GM18873 (cell line): ENCODE data around the gene NOVA2.
A peak's percentile ranks its signal among the peaks of the same experiment; 100 is the strongest.

Experiments used
- ATAC-seq: cut with Tn5 transposase; IDR thresholded peaks from one replicate; pipeline ENCODE4 v1.9.1; 2021; ENCODE audit warnings: mild to moderate bottlenecking, moderate library complexity, moderate number of reproducible peaks; ENCODE audit not compliant: unreplicated experiment, low FRiP score

Gene NOVA2

DNA sequence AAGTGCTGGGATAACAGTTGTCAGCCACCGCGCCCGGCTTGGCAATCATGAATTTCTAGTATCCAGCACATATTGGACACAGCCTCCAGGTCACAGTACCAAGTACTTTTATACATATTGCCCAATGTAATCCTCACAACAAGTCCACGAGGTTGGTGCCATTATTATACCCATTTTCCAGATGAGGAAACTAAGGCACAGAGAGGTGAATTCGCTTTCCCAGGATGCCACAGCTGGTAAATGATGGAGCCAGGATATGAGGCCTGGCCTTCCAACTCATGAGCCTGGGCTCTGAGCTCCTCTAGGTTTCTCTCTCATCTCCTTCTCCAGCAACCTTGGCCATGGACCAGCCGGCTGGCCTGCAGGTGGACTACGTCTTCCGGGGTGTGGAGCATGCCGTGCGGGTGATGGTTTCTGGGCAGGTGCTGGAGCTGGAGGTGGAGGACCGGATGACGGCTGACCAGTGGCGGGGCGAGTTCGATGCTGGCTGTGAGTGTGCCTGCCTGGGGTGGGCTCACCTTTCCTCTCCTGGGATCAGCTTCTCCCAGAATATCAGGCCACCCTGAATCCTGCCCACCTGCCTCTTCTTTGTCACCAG lies 29.1 kb upstream of the NOVA2 start:
- no peak for ATAC-seq

DNA sequence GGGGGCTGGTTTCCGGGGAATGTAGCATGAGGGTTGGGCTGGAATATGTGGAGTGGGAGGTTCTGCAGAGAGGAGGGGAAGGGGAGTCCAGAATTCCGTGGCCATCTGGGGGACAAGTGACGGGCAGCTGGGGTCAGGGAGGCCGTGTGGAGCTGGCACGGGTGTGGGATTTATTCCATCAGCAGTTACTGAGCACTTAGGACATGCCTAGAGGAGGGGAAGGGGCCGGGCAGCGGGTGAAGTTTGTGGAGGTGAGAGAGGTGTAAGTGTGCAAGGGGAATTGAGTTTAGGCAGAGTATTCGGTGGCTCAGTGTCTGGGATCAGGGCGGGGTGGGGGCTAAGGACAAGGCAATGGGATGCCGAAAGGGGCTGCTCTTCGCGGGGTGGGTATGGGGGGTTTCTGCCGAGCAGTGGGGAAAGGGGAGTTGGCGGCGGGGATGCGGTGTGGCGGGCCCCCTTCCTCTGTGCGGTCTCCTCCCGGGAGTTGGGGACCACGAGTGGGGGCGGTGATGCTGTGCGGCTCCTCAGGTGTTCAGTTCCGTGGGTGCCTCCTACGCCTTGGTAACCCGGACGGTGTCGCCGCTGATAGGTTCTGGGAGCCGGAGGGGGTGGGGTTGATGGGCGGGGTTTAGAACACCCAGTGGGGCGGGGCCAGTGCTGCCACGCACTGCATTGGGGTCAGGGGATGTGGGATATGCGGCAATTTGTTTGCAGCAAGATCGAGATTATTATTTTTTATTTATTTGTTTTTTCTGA lies 27.0 kb upstream of the NOVA2 start:
- no peak for ATAC-seq

DNA sequence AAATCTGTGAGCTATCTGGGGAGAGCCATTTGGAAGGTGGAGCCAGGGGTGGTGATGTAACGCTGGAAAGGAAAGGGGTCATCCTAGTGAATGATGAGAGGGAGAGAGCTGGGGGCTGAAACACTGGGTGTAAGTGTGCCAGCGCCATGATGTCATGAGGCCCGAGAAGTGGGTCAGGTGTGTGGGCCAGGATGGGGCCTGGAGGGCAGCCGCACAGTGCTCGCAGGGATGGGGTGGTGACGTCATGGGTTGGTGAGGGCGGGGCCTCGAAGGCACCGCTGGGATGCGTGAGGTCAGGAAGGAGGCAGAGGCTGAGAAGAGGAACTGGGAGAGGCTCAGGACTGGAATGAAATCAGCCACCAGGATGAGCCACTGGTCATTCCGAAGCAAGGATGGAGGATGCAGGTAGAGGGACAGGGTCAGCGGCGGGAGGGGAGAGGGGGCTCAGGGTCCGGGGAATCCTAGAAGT lies 26.0 kb upstream of the NOVA2 start:
- ATAC-seq, result no peak

DNA sequence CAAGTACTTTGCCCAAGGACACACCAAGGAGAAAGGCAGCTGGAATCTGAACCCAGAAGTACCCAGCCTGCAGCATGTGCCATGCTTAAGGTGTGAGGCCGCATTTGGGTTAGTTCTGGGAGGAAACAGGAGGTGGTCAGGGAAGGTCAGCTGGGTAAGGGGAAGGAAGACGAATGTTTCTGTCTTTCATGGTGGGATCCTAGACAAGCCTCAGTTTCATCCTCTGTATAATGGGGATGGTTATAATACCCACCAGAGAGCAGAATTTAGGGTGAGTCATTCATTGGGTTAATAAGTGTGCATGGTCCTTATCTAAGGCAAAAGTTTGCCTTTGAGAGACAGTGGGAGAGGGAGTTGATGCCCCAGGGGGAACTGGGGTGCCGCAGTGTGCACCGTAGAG lies 25.2 kb upstream of the NOVA2 start:
- ATAC-seq, result no peak

DNA sequence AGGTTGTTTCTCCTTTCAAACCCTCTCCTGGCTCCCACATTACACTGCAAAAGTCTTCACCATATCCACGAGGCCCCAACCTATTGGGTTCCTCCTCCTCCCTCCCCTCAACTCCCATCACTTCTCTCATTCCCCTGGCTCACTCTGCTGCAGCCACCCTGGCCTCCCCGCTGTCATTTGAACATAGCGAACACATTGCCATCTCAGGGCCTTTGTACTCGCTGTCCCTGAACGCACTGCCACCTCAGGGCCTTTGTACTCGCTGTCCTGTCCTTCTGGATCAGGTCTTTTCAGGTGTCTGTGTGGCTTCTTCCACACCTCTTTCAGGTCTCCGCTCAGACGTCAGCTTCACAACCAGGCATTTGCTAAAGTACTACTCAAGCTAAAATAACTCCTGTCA lies 23.3 kb upstream of the NOVA2 start:
- ATAC-seq, result no peak

DNA sequence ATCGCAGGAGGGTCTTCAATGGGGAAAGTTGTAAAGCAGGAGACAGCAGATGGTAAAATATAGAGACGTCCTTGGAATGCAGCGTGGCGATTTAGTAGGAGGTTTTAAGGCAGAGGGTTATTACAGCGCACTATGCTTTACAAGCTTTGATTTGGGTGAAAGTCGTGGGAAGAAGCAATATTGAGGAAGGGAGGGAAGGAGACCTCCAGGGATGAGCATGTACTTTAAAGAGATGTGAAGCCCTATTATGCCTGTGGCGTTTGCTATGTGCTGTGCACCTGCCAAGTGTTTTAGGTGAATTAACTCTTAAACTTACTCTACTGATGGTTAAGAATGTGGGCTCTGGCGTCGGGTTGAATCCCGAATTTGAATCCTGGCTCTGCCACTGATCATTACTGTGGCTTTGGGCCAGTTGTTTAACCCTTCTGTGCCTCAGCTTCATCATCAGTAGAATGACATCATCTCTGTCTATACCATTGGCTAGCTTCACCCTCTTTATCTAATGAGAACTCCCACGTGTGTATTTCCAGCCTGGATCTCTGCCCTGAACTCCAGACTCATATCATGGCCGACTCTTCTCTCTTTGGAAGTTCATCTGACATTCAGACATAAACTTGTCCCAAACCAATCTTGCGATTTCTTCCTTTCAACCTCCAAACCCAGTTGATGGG lies 22.2 kb upstream of the NOVA2 start:
- ATAC-seq, result no peak

DNA sequence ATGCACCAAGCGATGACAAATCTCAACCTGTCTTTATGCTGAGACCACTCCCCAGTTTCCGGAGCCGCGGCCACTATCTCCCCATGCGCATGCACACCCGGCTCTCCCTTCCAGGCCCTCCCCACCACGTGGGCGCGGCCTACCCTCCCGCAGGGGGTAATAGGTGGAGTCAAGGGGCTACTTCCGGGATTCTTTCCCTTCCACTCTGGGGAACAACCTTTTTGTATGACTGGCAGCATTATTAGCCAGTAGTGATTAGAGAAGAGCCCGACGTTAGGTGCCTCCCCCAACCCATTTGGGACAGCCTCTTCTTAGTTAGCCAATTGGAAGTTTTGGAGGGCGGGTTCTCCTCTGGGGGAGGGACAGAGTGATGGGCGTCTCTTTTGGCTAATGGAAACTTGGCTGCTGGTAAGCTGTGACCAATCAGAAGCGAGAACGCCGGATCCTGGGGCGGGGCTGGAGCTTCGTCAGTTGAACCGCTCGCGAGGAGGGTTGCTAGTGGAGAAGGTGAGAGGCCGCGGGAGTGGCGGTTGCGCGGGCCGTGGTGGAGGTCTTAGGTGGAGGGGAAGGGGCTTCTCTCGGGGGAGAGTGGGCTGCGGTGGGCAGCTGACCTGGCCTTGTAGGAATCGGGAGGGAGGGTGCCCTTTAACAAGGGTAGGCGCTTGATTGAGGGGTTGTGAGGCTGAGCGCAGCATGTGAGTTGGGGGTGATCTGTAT lies 21.5 kb upstream of the NOVA2 start, which contains the start of gene CCDC61:
Gene CCDC61 (plus strand): TSS at position 470 of the 717 bp plus-strand sequence. CDS start 7,552 bp downstream, outside the sequence.
- peak; percentile 97 for ATAC-seq

DNA sequence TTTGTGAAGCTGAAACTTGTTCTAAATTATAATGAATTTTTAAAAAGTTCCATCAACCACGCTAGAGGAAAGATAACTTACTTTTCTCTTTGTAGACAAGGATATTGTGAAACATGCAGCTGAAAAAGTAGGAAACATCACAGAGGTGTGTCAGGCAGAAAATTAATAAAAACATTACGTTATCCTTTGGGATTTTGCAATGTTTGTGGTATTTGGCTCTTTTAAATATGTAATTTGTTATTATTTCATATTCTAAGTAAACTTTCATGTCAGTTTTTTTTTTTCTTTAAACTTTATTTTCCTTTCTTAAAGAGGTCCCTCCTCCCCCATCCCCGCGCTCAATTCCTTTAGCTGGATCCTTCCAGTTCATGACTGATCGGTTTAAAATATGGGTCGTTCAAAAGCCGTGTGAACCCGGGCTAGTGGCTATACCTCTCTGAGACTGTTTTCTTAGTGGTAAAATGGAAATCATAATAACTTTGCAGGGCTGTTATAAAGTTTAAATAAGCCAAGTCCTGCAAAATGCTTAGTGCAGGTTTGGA lies 20.9 kb upstream of the NOVA2 start:
- no peak for ATAC-seq

DNA sequence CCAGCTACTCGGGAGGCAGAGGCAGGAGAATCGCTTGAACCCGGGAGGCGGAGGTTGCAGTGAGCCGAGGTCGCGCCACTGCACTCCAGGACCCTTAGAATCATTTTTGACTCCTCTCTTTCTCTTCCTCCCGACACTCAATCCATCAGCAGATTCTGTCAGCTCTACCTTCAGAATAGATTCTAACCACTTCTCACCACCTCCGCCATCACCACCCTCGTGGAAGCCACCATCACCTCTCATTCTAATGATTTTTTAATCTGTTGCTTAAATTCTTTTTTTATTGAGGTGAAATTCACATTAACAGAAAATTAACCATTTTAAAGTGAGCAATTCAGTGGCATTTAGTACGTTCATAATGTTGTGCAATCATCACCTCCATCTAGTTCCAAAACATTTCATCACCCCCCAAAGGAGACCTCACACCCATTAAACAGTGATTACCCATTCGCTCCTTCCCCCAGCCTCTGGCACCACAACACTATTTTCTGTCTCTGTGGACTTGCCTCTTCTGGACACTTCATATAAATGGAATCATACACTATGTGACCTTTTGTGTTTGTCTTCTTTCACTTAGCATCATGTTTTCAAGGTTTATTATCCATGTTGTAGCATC lies 16.6 kb upstream of the NOVA2 start:
- ATAC-seq, result no peak

DNA sequence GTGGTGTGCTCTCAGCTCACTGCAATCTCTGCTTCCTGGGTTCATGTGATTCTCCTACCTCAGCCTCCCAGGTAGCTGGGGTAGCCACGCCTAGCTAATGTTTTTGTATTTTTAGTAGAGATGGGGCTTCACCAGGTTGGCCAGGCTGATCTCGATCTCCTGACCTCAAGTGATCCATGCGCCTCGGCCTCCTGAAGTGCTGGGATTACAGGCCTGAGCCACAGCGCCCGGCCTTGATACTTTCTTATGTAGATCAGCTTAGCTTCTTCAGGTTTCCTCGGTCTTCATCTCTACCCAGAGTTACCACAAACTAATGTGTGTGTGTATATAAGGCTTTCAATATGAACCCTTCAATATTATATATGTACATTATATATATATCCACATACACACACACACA lies 11.7 kb upstream of the NOVA2 start:
- ATAC-seq, result no peak

DNA sequence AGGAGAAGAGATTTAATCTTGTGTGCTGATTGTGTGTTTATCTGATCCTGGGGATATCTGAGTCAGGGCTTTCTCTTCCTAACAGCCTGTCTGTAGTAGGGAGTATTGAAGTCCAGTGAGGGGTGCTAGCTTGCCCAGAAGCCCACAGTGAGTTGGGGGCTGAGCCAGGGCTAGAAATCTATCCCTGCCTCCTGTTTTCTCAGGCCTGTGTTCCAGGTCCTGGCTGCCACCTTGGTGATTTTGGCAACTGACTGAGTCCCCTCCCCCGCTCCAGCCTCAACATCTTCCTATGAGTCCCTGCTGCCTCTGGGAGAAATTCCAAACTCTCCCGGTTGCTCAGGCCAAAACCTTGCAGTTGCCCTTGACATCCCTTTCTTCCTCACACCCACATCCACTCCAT lies 7.7 kb upstream of the NOVA2 start:
- no peak for ATAC-seq

DNA sequence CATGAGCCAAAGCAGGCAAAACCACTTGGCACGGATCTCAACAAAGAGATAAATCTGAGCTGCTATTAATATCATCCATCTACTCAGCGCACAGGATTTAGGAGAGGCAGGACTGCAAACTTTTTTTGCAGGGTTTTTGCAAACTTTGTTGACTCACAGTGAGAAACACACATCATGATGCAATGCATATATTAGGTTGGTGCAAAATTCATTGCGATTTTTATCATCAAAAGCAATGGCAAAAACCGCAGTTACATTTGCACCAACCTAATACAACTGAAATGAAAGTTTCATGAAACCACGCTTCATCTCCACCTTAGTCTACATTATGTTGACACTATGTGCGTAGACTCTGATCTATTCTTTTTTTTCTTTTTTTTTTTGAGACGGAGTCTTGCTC lies 4.5 kb upstream of the NOVA2 start:
- no peak for ATAC-seq

DNA sequence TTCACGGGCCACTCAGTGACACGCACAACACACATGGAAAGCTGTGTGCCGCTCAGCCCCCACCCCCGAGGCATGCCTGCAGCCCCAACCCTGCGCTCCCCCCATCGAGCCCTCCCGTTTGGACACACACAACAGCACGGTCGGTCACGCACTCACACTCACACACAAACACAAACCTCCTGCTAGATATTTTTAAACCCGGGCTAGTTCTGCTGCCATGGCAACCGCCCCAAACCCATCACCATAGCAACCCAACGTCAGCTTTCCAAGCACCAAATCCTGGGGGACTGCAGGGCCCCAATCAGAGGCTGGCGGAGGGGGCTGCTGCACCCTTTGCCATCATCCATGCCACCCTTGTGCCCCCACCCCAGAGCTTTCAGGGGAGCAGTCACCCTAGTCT lies 2.5 kb upstream of the NOVA2 start:
- ATAC-seq, result no peak

DNA sequence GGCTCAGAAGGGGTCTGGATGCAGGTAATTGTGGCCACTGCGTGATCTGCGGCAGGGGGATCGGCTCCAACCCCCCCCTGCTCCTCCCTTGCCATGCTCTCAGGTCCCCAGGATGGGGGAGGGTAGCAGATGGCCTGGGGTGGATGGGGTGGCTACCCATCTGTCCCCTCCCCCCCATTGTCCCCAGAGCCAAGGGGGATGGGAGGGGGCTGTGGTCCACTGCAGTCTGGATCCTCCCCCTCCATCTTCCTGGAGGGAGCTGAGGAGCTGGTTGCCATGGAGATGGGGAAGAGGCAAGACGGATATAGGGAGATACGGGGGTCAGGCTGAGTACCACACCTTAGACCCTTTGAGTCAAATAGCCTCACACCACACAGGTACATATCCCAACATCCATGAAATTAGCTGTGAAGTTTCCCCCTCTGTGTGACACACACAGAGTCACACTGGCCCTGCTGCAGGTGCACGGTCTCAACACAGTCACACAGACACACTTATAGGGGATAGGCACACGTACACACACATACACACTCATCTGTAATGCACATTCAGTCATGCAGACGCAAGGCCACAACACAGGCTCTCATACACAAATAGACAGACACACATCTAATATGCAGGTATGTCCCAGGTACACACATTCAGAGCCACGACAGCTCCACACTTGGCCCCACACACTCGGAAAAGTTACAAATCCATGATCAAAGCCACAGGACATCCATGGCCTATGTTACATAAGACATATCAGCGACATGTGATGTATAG lies 1.8 kb upstream of the NOVA2 start:
- no peak for ATAC-seq

DNA sequence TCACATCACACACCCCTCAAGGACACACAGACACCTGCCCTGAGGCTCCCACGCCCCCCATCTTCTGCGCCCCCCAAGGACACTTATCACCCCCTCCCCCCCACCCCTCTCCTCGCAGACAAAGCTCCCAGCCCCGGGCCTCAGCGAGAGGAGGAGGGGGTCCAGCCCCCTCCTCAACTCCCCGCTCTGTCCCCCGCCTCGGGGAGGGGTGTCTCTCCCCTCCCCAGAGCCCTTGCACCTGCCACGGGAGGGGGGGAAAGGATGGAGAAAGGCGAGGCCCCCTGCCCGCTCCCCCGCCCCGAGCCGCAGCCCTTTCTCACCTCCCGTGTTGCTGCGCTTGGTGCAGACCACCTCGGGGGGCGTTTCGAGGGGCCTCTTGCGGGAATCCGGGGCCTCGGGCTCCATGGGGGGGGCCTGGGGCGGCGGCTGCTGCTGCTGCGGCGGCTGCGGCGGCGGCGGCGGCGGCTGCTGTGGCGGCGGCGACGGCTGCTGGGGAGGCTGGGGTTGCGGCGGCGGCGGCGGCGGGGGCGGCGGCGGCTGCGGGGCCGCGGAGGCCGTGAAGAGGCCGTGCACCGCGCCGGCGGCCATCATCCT lies 621 bp downstream of the NOVA2 start:
- no peak for ATAC-seq

DNA sequence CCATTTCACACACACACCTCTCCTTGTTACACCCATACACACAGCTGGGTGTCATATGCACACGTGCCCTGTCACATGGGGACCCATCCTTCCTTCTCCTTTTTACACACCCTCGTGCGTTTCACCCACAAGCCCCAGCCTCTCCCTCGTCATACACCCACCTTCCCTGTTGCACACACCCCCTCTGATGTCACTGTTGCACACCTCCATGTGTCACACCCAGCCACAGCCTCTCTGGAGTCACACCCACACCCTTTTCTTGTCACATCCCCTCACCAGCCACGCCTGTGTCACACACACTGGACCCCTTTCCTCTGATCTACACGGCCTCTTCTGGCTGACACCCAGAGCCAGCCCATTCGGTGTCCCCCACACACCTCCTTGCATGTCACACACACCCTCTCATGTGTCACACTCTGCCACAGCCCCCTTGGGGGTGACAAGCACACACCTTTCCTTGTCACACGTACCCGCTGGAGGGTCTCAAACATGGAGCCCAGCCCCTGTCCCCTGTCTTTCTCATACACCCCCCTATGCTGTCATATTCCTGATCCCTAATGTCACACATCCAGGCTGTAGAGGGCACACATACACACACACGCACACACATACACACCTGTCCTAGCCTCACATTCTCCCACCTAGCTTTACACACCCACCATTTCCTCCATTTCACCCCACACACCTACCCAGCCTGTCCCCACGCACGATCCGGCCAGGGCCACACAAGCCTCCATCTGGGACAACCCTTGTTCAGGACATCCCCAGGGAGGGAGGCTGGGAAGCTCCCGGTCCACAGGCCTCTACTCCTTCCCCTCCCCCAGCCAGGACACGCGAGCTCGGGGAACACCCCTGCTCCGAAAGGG lies 1.4 kb downstream of the NOVA2 start:
- no peak for ATAC-seq

DNA sequence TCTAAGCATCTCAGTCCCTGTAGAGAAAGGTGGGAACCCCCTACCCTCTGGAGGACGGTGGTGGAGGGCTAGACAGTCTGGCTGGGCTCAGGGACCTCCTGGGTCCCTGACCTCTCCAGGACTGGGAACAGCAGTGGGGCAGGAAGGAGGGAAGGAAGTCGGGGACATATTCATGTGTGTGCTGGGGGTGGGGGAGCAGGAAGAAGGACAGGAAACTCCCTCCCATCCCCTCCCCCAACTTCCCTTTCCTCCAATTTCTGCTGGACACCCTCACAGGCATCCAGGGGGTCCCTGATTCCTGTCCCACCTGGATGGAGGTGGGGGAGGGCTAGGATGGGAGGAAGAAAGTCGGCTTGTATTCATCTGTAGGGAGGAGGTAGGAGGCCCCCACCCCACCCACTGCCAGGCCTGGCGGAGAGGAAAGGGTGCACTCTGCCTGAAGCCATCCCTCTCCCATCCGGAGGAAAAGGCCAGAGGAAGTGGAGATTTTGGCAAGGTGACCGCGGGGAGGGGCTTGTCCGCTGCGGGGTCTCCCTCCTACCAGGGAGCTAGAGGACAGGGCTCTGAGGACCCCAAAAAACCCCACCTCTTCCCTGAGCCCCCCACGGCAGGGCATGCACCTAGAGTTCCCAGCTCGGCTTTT lies 2.3 kb downstream of the NOVA2 start:
- ATAC-seq, result no peak

DNA sequence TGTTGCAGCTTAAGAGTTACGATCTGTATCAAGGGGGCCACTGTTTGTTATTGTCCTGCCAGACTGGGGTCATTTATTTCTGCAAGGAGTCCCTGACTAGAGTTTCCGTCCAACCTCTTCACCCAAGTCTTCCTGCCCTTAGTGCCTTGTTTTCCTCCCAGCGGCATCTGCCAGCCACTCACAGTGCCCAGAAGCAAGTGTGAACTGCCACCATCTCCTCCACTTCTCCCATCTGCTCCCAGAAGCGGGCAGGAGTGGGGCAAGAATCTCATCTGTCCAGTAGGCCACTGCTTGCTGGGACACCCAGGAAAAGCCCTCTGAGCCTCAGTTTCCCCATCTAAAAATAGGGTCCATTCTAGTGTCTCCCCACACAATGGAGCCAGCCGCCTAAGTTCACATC lies 4.0 kb downstream of the NOVA2 start:
- no peak for ATAC-seq
